WTC11 (cell line): ENCODE data around the gene KRT86. TPM values are rescaled to one million over a fixed set of nuclear protein-coding genes. Genes with fewer than 3 reads are reported as not detected.
"Not testable (repeated sequence)": the region's sequence is repeated elsewhere in the genome, so short reads cannot be mapped to it uniquely, and the experiment has no call there.

ENCODE experiments used
- ATAC-seq: fragments of 200-7000 bp; cut with Tn5 transposase; 2 replicates; pipeline ENCODE4 v1.10.0; 2021; ENCODE audit warnings: mild to moderate bottlenecking, moderate library complexity
- CTCF ChIA-PET: fragments of 300-600 bp; sonication (Branson Sonifier 250); formaldehyde crosslinking; loops from one replicate; lab custom pipeline; 2021; ENCODE audit warnings: antibody characterized with exemption; lab: Charles Lee
- POLR2A ChIA-PET: fragments of 350-600 bp; sonication (Branson Sonifier 250); formaldehyde crosslinking; loops from one replicate; lab custom pipeline; 2021; ENCODE audit warnings: antibody characterized with exemption; lab: Charles Lee
- DNase-seq: peaks from one replicate; pipeline ENCODE4 v3.0.0; 2021; ENCODE audit warnings: low spot score
- H3K27ac Mint-ChIP-seq: 2 replicates; pipeline ENCODE4 v1.8.0; 2021; ENCODE audit warnings: mixed read lengths
- H3K27me3 Mint-ChIP-seq: 2 replicates; pipeline ENCODE4 v1.8.0; 2021; ENCODE audit warnings: low read depth, mild to moderate bottlenecking, moderate library complexity, mixed read lengths
- H3K36me3 Mint-ChIP-seq: 2 replicates; pipeline ENCODE4 v1.8.0; 2021; ENCODE audit warnings: mixed read lengths
- H3K4me1 Mint-ChIP-seq: 2 replicates; pipeline ENCODE4 v1.8.0; 2022; ENCODE audit warnings: mixed read lengths
- H3K4me3 Mint-ChIP-seq: 2 replicates; pipeline ENCODE4 v1.8.0; 2021; ENCODE audit warnings: mild to moderate bottlenecking, moderate library complexity, mixed read lengths
- H3K9me3 Mint-ChIP-seq: 2 replicates; pipeline ENCODE4 v1.8.0; 2021; ENCODE audit warnings: mixed read lengths
- AR ChIP-seq: fragments of 250-450 bp; sonication (Bioruptor Pico); IDR thresholded peaks from 2 replicates; pipeline ENCODE4 v1.9.0; 2021; ENCODE audit warnings: mild to moderate bottlenecking
- CREB1 ChIP-seq: sonication (generic); formaldehyde crosslinking; IDR thresholded peaks from 2 replicates; pipeline ENCODE4 v1.8.0; 2023; ENCODE audit warnings: mild to moderate bottlenecking, missing genetic modification reagents
- FOXJ3 ChIP-seq: sonication (generic); formaldehyde crosslinking; IDR thresholded peaks from 2 replicates; pipeline ENCODE4 v1.9.0; 2021; ENCODE audit warnings: missing genetic modification reagents, mild to moderate bottlenecking, borderline replicate concordance
- GRHL2 ChIP-seq: fragments of 250-450 bp; sonication (Bioruptor Pico); IDR thresholded peaks from 2 replicates; pipeline ENCODE4 v1.8.0; 2022; ENCODE audit warnings: mild to moderate bottlenecking, moderate library complexity; ENCODE audit not compliant: insufficient replicate concordance, severe bottlenecking
- JAZF1 ChIP-seq: fragments of 250-450 bp; sonication (Bioruptor Pico); IDR thresholded peaks from 2 replicates; pipeline ENCODE4 v1.9.0; 2021; ENCODE audit warnings: moderate library complexity, mild to moderate bottlenecking, inconsistent platforms
- MLX ChIP-seq: sonication (generic); formaldehyde crosslinking; IDR thresholded peaks from 2 replicates; pipeline ENCODE4 v1.8.1; 2023; ENCODE audit warnings: mild to moderate bottlenecking, missing genetic modification reagents, moderate library complexity
- NR1H2 ChIP-seq: sonication (generic); formaldehyde crosslinking; IDR thresholded peaks from 2 replicates; pipeline ENCODE4 v1.9.0; 2021; ENCODE audit warnings: mild to moderate bottlenecking, moderate library complexity, missing genetic modification reagents
- NR3C1 ChIP-seq: sonication (generic); formaldehyde crosslinking; conservative IDR thresholded peaks from 2 replicates; pipeline ENCODE4 v1.8.1; 2023; ENCODE audit warnings: low read depth, mild to moderate bottlenecking, missing genetic modification reagents
- RELA ChIP-seq: sonication (generic); formaldehyde crosslinking; IDR thresholded peaks from 2 replicates; pipeline ENCODE4 v1.8.1; 2022; ENCODE audit warnings: missing genetic modification reagents, mild to moderate bottlenecking, borderline replicate concordance
- SMAD3 ChIP-seq: sonication (generic); formaldehyde crosslinking; IDR thresholded peaks from 2 replicates; pipeline ENCODE4 v1.8.0; 2022; ENCODE audit warnings: missing genetic modification reagents, mild to moderate bottlenecking, borderline replicate concordance
- SMAD4 ChIP-seq: sonication (generic); formaldehyde crosslinking; IDR thresholded peaks from 2 replicates; pipeline ENCODE4 v1.8.0; 2022; ENCODE audit warnings: mild to moderate bottlenecking, missing genetic modification reagents
- TEAD1 ChIP-seq: sonication (generic); formaldehyde crosslinking; IDR thresholded peaks from 2 replicates; pipeline ENCODE4 v1.8.0; 2022; ENCODE audit warnings: mild to moderate bottlenecking, missing genetic modification reagents
- TEAD4 ChIP-seq: sonication (generic); formaldehyde crosslinking; IDR thresholded peaks from 2 replicates; pipeline ENCODE4 v1.8.0; 2022; ENCODE audit warnings: mild to moderate bottlenecking, missing genetic modification reagents
- ZNF232 ChIP-seq: sonication (generic); formaldehyde crosslinking; IDR thresholded peaks from 2 replicates; pipeline ENCODE4 v1.8.0; 2022; ENCODE audit warnings: mild to moderate bottlenecking, missing genetic modification reagents
- ZNF281 ChIP-seq: sonication (generic); formaldehyde crosslinking; IDR thresholded peaks from 2 replicates; pipeline ENCODE4 v1.8.0; 2023; ENCODE audit warnings: mild to moderate bottlenecking, missing genetic modification reagents
- total RNA-seq: library from RNA; stranded (reverse); gene quantifications from 3 replicates; pipeline ENCODE4 v1.2.3, GENCODE V29; 2021
- TF ChIP-seq, protein P1 (sequence below): fragments of 250-450 bp; sonication (Bioruptor Pico); IDR thresholded peaks from 2 replicates; pipeline ENCODE4 v2.1.2; 2022; ENCODE audit warnings: mild to moderate bottlenecking, moderate library complexity
- TF ChIP-seq, protein P2 (sequence below): sonication (generic); formaldehyde crosslinking; IDR thresholded peaks from 2 replicates; pipeline ENCODE4 v1.8.1; 2023; ENCODE audit warnings: mild to moderate bottlenecking, missing genetic modification reagents
- TF ChIP-seq, protein P3 (sequence below): sonication (generic); formaldehyde crosslinking; IDR thresholded peaks from 2 replicates; pipeline ENCODE4 v1.8.0; 2022; ENCODE audit warnings: mild to moderate bottlenecking, missing genetic modification reagents

The KRT86 gene
- total RNA-seq, 1 experiment from 2014 or later, result 0.11 TPM

- no peak overlapping the region for H3K27ac Mint-ChIP-seq
- H3K27me3 Mint-ChIP-seq, result peaks cover 23% of the 10 kb centered on the region
- DNase-seq, result no peak
- ChIA-PET POLR2A (no interaction called here), CTCF (interaction anchor here (0.8 to 2.9 kb wide), 5 partner anchors 8 to 100 kb away, joined by 3 to 26 read pairs (median 7); no protein-coding TSS in a partner anchor)
- no peaks in the 10 kb centered on the region for H3K9me3 Mint-ChIP-seq
- no peak overlapping the region for H3K4me3 Mint-ChIP-seq
- no peak for ATAC-seq
- TF ChIP-seq JAZF1 (CRISPR knock-in tag) (no peak), AR (CRISPR knock-in tag) (no peak), MLX (CRISPR knock-in tag) (no peak), TEAD4 (no peak), SMAD3 (no peak), TEAD1 (CRISPR knock-in tag) (no peak), RELA (no peak), NR3C1 (CRISPR knock-in tag) (no peak), GRHL2 (CRISPR knock-in tag) (no peak), ZNF281 (no peak), ZNF232 (CRISPR knock-in tag) (no peak), CREB1 (CRISPR knock-in tag) (no peak)
- TF ChIP-seq, protein P1, sequence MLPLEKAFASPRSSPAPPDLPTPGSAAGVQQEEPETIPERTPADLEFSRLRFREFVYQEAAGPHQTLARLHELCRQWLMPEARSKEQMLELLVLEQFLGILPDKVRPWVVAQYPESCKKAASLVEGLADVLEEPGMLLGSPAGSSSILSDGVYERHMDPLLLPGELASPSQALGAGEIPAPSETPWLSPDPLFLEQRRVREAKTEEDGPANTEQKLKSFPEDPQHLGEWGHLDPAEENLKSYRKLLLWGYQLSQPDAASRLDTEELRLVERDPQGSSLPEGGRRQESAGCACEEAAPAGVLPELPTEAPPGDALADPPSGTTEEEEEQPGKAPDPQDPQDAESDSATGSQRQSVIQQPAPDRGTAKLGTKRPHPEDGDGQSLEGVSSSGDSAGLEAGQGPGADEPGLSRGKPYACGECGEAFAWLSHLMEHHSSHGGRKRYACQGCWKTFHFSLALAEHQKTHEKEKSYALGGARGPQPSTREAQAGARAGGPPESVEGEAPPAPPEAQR (CRISPR knock-in tag), result no peak
- no peaks in the 10 kb centered on the region for H3K4me1 Mint-ChIP-seq
- no peaks in the 10 kb centered on the region for H3K36me3 Mint-ChIP-seq
These were observed 40.1 kb downstream of the KRT86 start for GRCh38 chr12:52314511-52314910.

- peaks cover 11% of the 10 kb centered on the region for H3K27me3 Mint-ChIP-seq
- H3K4me1 Mint-ChIP-seq, H3K36me3 Mint-ChIP-seq, H3K27ac Mint-ChIP-seq, H3K4me3 Mint-ChIP-seq, POLR2A ChIA-PET, H3K9me3 Mint-ChIP-seq: not testable (repeated sequence)
- CTCF ChIA-PET, result interaction anchor here (0.7 to 2.9 kb wide), 19 partner anchors 8 to 169 kb away, joined by 3 to 26 read pairs (median 4); no protein-coding TSS in a partner anchor
- peak; percentile 84 for ATAC-seq
- peak; percentile 73 for DNase-seq
These were observed 41.3 kb downstream of the KRT86 start for GRCh38 chr12:52315721-52316120.

GRCh38 chr12:52316290-52316689, 41.8 kb downstream of the KRT86 start:
- no peaks in the 10 kb centered on the region for H3K9me3 Mint-ChIP-seq
- ChIA-PET CTCF (interaction anchor here (0.7 to 2.9 kb wide), 19 partner anchors 9 to 169 kb away, joined by 3 to 26 read pairs (median 4); no protein-coding TSS in a partner anchor), POLR2A (no interaction called here)
- no peaks in the 10 kb centered on the region for H3K4me1 Mint-ChIP-seq
- H3K4me3 Mint-ChIP-seq, result no peak overlapping the region
- no peak for DNase-seq
- TF ChIP-seq, protein P2, sequence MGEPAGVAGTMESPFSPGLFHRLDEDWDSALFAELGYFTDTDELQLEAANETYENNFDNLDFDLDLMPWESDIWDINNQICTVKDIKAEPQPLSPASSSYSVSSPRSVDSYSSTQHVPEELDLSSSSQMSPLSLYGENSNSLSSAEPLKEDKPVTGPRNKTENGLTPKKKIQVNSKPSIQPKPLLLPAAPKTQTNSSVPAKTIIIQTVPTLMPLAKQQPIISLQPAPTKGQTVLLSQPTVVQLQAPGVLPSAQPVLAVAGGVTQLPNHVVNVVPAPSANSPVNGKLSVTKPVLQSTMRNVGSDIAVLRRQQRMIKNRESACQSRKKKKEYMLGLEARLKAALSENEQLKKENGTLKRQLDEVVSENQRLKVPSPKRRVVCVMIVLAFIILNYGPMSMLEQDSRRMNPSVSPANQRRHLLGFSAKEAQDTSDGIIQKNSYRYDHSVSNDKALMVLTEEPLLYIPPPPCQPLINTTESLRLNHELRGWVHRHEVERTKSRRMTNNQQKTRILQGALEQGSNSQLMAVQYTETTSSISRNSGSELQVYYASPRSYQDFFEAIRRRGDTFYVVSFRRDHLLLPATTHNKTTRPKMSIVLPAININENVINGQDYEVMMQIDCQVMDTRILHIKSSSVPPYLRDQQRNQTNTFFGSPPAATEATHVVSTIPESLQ, result no peak
- TF ChIP-seq SMAD4 (CRISPR knock-in tag), result no peak
- no peak for TF ChIP-seq MLX (CRISPR knock-in tag)
- TF ChIP-seq FOXJ3, result no peak
- TF ChIP-seq, protein P3, sequence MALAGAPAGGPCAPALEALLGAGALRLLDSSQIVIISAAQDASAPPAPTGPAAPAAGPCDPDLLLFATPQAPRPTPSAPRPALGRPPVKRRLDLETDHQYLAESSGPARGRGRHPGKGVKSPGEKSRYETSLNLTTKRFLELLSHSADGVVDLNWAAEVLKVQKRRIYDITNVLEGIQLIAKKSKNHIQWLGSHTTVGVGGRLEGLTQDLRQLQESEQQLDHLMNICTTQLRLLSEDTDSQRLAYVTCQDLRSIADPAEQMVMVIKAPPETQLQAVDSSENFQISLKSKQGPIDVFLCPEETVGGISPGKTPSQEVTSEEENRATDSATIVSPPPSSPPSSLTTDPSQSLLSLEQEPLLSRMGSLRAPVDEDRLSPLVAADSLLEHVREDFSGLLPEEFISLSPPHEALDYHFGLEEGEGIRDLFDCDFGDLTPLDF (CRISPR knock-in tag), result no peak
- TF ChIP-seq NR1H2, result no peak
- H3K27ac Mint-ChIP-seq, result no peak overlapping the region; the same call in 1 of the 2 replicates
- no peak for ATAC-seq
- no peaks in the 10 kb centered on the region for H3K36me3 Mint-ChIP-seq
- peaks cover 10% of the 10 kb centered on the region for H3K27me3 Mint-ChIP-seq
